ENCODE measurements around the gene MAPT. TPM values are rescaled to one million over a fixed set of nuclear protein-coding genes. Genes with fewer than 3 reads are reported as not detected.
A peak's percentile ranks its signal among the peaks of the same experiment; 100 is the strongest.
"Not testable (repeated sequence)": the region's sequence is repeated elsewhere in the genome, so short reads cannot be mapped to it uniquely, and the experiment has no call there.

The MAPT gene
- total RNA-seq, 1 donor from 2014 or later, result 2.4 TPM

DNA sequence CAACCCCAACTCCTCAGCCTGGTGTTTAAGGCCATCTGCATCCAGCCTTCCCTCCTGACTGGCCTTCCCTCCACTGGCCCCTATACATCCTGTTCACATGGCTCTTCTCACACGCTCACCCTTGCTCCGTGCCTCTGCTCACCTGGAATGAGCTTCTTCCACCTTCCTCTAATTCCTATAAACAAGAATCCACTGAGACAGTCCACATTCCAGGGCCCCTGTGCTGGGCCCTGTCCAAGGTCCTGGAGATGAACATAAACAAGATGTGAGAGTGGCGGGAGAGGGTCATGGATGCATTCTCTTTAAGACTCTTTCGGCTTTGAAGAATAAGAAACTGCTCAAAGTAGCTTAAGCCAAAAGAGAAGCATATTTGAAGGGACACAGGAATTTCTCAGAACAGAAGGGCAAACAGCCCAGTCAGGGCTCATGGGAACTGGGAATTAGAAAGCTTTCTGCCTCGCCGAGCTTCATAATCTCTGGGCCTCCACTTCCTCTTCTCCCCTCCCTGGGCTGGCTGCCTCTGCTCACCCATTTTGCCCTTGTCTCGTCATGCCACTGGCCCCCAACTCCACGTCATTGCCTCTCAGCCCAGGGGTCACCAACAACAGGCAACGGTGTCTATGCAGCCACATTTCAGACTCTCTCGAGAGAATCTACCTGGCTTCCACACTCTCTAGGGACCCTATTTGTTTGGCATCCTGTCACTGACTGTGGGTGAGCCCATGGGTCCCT, 36.2 kb upstream of the MAPT start:
- Histone ChIP-seq H3K27ac (no peak overlapping the region), H3K9me3 (ENCODE audit: low read depth) (no peaks in the 10 kb centered on the region), H2AFZ (replicated peaks) (no peak overlapping the region), H3K9ac (no peak overlapping the region), H3K27me3 (no peaks in the 10 kb centered on the region), H4K20me1 (ENCODE audit: low read depth) (peaks cover 3% of the 10 kb centered on the region), H3F3A (ENCODE audit: low read depth) (no peaks in the 10 kb centered on the region), H3K36me3 (no peaks in the 10 kb centered on the region), H3K4me3 (no peak overlapping the region), H3K4me2 (no peak overlapping the region), H3K79me2 (ENCODE audit: low read depth) (no peaks in the 10 kb centered on the region), H3K4me1 (no peaks in the 10 kb centered on the region)
- H3K4me1 Mint-ChIP-seq, result no peaks in the 10 kb centered on the region
- peak; percentile 86 for DNase-seq (ENCODE audit: low spot score)
- H3K36me3 Mint-ChIP-seq, result no peaks in the 10 kb centered on the region
- H3K27ac Mint-ChIP-seq, result no peak overlapping the region
- H3K27me3 Mint-ChIP-seq (ENCODE audit: insufficient read depth, low read depth), result peaks cover 13% of the 10 kb centered on the region
- no peak overlapping the region for H3K4me3 Mint-ChIP-seq
- TF ChIP-seq EZH2phosphoT487 (IDR thresholded peaks at IDR 0.05), result no peak
- TF ChIP-seq, protein P1, sequence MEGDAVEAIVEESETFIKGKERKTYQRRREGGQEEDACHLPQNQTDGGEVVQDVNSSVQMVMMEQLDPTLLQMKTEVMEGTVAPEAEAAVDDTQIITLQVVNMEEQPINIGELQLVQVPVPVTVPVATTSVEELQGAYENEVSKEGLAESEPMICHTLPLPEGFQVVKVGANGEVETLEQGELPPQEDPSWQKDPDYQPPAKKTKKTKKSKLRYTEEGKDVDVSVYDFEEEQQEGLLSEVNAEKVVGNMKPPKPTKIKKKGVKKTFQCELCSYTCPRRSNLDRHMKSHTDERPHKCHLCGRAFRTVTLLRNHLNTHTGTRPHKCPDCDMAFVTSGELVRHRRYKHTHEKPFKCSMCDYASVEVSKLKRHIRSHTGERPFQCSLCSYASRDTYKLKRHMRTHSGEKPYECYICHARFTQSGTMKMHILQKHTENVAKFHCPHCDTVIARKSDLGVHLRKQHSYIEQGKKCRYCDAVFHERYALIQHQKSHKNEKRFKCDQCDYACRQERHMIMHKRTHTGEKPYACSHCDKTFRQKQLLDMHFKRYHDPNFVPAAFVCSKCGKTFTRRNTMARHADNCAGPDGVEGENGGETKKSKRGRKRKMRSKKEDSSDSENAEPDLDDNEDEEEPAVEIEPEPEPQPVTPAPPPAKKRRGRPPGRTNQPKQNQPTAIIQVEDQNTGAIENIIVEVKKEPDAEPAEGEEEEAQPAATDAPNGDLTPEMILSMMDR (IDR thresholded peaks at IDR 0.05), result no peak
- no peaks in the 10 kb centered on the region for H3K9me3 Mint-ChIP-seq

DNA sequence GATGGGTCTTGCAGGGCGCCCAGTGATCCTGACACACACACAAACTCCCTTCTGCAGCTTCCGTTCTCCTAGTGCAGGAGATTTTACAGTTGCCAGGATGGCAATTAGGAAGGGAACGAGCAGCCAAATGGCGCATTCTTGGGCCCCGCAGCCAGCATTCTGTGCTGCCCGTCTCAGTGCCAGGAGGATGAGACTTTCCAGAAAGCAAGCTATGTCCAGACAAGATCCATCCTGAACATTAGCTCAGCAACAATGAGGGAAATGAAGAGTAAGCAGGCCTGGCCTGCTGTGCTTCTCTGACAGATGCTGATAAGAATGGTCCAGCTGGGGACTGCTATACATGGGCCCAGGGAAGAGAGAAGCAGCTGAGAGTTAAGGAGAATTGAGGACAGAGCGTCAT, 33.2 kb upstream of the MAPT start:
- no peaks in the 10 kb centered on the region for H3K27me3 ChIP-seq
- no peaks in the 10 kb centered on the region for H3K79me2 ChIP-seq (ENCODE audit: low read depth)
- H3K36me3 ChIP-seq, result no peaks in the 10 kb centered on the region
- H3F3A ChIP-seq (ENCODE audit: low read depth), result no peaks in the 10 kb centered on the region
- no peaks in the 10 kb centered on the region for H3K36me3 Mint-ChIP-seq
- no peak overlapping the region for H2AFZ ChIP-seq (replicated peaks)
- no peak overlapping the region for H3K9ac ChIP-seq
- H3K4me1 ChIP-seq, result no peaks in the 10 kb centered on the region
- peaks cover 3% of the 10 kb centered on the region for H4K20me1 ChIP-seq (ENCODE audit: low read depth)
- H3K27ac Mint-ChIP-seq, result no peak overlapping the region
- no peak overlapping the region for H3K27ac ChIP-seq
- TF ChIP-seq EZH2phosphoT487 (IDR thresholded peaks at IDR 0.05), result no peak
- TF ChIP-seq, protein P1 (IDR thresholded peaks at IDR 0.05), result no peak
- H3K4me1 Mint-ChIP-seq, result no peaks in the 10 kb centered on the region
- no peak for DNase-seq (ENCODE audit: low spot score)
- H3K4me3 ChIP-seq, result no peak overlapping the region
- H3K9me3 Mint-ChIP-seq, result no peaks in the 10 kb centered on the region
- no peak overlapping the region for H3K4me2 ChIP-seq
- H3K4me3 Mint-ChIP-seq, result no peak overlapping the region
- H3K9me3 ChIP-seq (ENCODE audit: low read depth), result no peaks in the 10 kb centered on the region
- H3K27me3 Mint-ChIP-seq (ENCODE audit: insufficient read depth, low read depth), result peaks cover 18% of the 10 kb centered on the region

DNA sequence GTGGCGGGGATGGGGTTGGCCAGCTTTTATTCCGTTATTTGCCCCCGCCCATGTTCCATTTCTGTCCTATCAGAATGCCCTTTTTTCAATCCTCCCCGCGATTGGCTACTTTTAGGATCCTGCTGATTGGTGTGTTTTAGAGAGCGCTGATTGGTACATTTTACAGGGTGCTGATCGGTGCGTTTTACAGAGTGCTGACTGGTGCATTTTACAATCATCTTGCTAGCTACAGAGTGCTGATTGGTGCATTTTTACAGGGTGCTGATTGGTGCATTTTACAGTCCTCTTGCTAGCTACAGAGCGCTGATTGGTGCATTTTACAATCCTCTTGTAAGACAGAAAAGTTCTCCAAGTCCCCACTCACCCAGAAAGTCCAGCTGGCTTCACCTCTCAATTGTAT, 32.2 kb upstream of the MAPT start:
- H3K4me3 Mint-ChIP-seq; H2AFZ ChIP-seq (replicated peaks); H3K4me1 Mint-ChIP-seq; H3K27ac ChIP-seq; H3K36me3 Mint-ChIP-seq; H3K9ac ChIP-seq; H3K9me3 Mint-ChIP-seq; H3K4me1 ChIP-seq; H3F3A ChIP-seq (ENCODE audit: low read depth); H3K36me3 ChIP-seq; H3K27ac Mint-ChIP-seq; H3K4me2 ChIP-seq; DNase-seq (ENCODE audit: low spot score); H3K27me3 ChIP-seq; H4K20me1 ChIP-seq (ENCODE audit: low read depth); H3K4me3 ChIP-seq; H3K79me2 ChIP-seq (ENCODE audit: low read depth); H3K9me3 ChIP-seq (ENCODE audit: low read depth): not testable (repeated sequence)
- H3K27me3 Mint-ChIP-seq (ENCODE audit: insufficient read depth, low read depth), result peaks cover 15% of the 10 kb centered on the region

DNA sequence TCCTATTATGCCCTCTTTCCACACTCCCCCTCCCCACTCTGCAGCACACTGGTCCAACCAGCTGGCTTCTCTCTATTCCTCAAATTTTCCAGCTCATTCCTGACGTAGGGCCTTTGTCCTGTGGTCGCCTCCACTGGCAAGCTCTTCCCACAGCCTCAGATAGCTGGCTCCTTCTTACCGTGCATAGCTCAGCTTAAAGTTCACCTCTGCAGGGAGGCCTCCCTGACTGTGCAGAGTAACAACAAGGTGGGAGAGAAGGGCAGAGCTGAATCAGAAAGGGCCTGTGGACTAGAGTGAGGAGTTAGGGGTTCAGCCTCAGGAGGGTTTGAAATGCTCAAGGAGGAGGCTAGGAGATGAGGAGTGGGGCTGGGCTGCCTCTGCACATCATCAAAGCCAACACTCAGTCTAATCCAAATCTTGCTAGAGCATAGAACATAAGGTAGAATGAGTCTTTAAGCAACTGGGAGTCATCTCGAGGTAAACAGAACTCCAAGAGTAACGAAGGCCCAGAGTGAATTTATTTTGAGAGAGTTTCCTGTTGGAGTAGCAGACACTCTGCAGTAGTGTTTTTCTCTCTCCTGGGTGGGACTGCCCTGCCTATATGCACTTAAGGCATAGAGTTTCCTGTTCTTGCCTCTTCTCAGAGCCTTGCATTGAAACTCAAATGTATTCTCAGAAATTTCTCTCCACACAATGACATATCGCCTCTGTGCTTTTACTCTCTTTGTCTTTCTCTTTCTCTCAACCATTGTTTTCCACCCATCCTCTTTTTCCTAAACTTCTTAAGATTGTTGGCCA, 30.3 kb upstream of the MAPT start:
- Mint-ChIP-seq H3K27ac (no peak overlapping the region), H3K36me3 (no peaks in the 10 kb centered on the region), H3K9me3 (no peaks in the 10 kb centered on the region), H3K4me1 (no peaks in the 10 kb centered on the region), H3K4me3 (no peak overlapping the region), H3K27me3 (ENCODE audit: insufficient read depth, low read depth) (peaks cover 17% of the 10 kb centered on the region)
- TF ChIP-seq, protein P1 (IDR thresholded peaks at IDR 0.05), result no peak
- TF ChIP-seq EZH2 (IDR thresholded peaks at IDR 0.05) (no peak), EZH2phosphoT487 (IDR thresholded peaks at IDR 0.05) (no peak)
- H3K4me1 ChIP-seq, result peaks cover 5% of the 10 kb centered on the region
- H3F3A ChIP-seq (ENCODE audit: low read depth), result no peaks in the 10 kb centered on the region
- H3K4me2 ChIP-seq, result no peak overlapping the region
- H3K79me2 ChIP-seq (ENCODE audit: low read depth), result no peaks in the 10 kb centered on the region
- no peak overlapping the region for H3K9ac ChIP-seq
- no peaks in the 10 kb centered on the region for H3K27me3 ChIP-seq
- no peak overlapping the region for H2AFZ ChIP-seq (replicated peaks)
- no peaks in the 10 kb centered on the region for H3K9me3 ChIP-seq (ENCODE audit: low read depth)
- DNase-seq (ENCODE audit: low spot score), result no peak
- no peaks in the 10 kb centered on the region for H3K36me3 ChIP-seq
- no peak overlapping the region for H3K27ac ChIP-seq
- no peak overlapping the region for H3K4me3 ChIP-seq
- H4K20me1 ChIP-seq (ENCODE audit: low read depth), result no peaks in the 10 kb centered on the region
